WTC11 (cell line): ENCODE measurements around the gene PHF13. TPM values are rescaled to one million over a fixed set of nuclear protein-coding genes. Genes with fewer than 3 reads are reported as not detected.

Experiments used
- ATAC-seq: fragments of 200-7000 bp; cut with Tn5 transposase; 2 replicates; pipeline ENCODE4 v1.10.0; 2021; ENCODE audit warnings: mild to moderate bottlenecking, moderate library complexity
- CTCF ChIA-PET: fragments of 300-600 bp; sonication (Branson Sonifier 250); formaldehyde crosslinking; loops from one replicate; lab custom pipeline; 2021; ENCODE audit warnings: antibody characterized with exemption; lab: Charles Lee
- POLR2A ChIA-PET: fragments of 350-600 bp; sonication (Branson Sonifier 250); formaldehyde crosslinking; loops from one replicate; lab custom pipeline; 2021; ENCODE audit warnings: antibody characterized with exemption; lab: Charles Lee
- DNase-seq: peaks from one replicate; pipeline ENCODE4 v3.0.0; 2021; ENCODE audit warnings: low spot score
- H3K27ac Mint-ChIP-seq: 2 replicates; pipeline ENCODE4 v1.8.0; 2021; ENCODE audit warnings: mixed read lengths
- H3K27me3 Mint-ChIP-seq: 2 replicates; pipeline ENCODE4 v1.8.0; 2021; ENCODE audit warnings: low read depth, mild to moderate bottlenecking, moderate library complexity, mixed read lengths
- H3K36me3 Mint-ChIP-seq: 2 replicates; pipeline ENCODE4 v1.8.0; 2021; ENCODE audit warnings: mixed read lengths
- H3K4me1 Mint-ChIP-seq: 2 replicates; pipeline ENCODE4 v1.8.0; 2022; ENCODE audit warnings: mixed read lengths
- H3K4me3 Mint-ChIP-seq: 2 replicates; pipeline ENCODE4 v1.8.0; 2021; ENCODE audit warnings: mild to moderate bottlenecking, moderate library complexity, mixed read lengths
- H3K9me3 Mint-ChIP-seq: 2 replicates; pipeline ENCODE4 v1.8.0; 2021; ENCODE audit warnings: mixed read lengths
- CDX4 ChIP-seq: fragments of 250-450 bp; sonication (Bioruptor Pico); IDR thresholded peaks from 2 replicates; pipeline ENCODE4 v1.9.0; 2021; ENCODE audit warnings: moderate library complexity, mild to moderate bottlenecking, inconsistent platforms, borderline replicate concordance
- EMX1 ChIP-seq: fragments of 250-450 bp; sonication (Bioruptor Pico); IDR thresholded peaks from 2 replicates; pipeline ENCODE4 v1.8.0; 2021; ENCODE audit warnings: mild to moderate bottlenecking
- FOXP4 ChIP-seq: sonication (generic); formaldehyde crosslinking; IDR thresholded peaks from 2 replicates; pipeline ENCODE4 v1.8.0; 2022; ENCODE audit warnings: mild to moderate bottlenecking, missing genetic modification reagents
- HMGA2 ChIP-seq: fragments of 250-450 bp; sonication (Bioruptor Pico); IDR thresholded peaks from 2 replicates; pipeline ENCODE4 v1.4.0; 2021; ENCODE audit warnings: mild to moderate bottlenecking, moderate library complexity
- IRF1 ChIP-seq: sonication (generic); formaldehyde crosslinking; IDR thresholded peaks from 2 replicates; pipeline ENCODE4 v1.8.0; 2023; ENCODE audit warnings: missing genetic modification reagents
- MYBL2 ChIP-seq: sonication (generic); formaldehyde crosslinking; IDR thresholded peaks from 2 replicates; pipeline ENCODE4 v1.8.1; 2023; ENCODE audit warnings: mild to moderate bottlenecking, moderate library complexity, missing genetic modification reagents
- NR2C2 ChIP-seq: sonication (generic); formaldehyde crosslinking; IDR thresholded peaks from 2 replicates; pipeline ENCODE4 v1.8.0; 2022; ENCODE audit warnings: mild to moderate bottlenecking, missing genetic modification reagents
- PRDM15 ChIP-seq: sonication (generic); formaldehyde crosslinking; IDR thresholded peaks from 2 replicates; pipeline ENCODE4 v1.8.0; 2022; ENCODE audit warnings: missing genetic modification reagents
- PREB ChIP-seq: sonication (generic); formaldehyde crosslinking; IDR thresholded peaks from 2 replicates; pipeline ENCODE4 v1.8.1; 2022; ENCODE audit warnings: mild to moderate bottlenecking, missing genetic modification reagents, moderate library complexity, borderline replicate concordance
- RORB ChIP-seq: fragments of 250-450 bp; sonication (Bioruptor Pico); IDR thresholded peaks from 2 replicates; pipeline ENCODE4 v1.9.0; 2021; ENCODE audit warnings: mild to moderate bottlenecking
- SMAD3 ChIP-seq: sonication (generic); formaldehyde crosslinking; IDR thresholded peaks from 2 replicates; pipeline ENCODE4 v1.8.0; 2022; ENCODE audit warnings: missing genetic modification reagents, mild to moderate bottlenecking, borderline replicate concordance
- TCF7 ChIP-seq: sonication (generic); formaldehyde crosslinking; IDR thresholded peaks from 2 replicates; pipeline ENCODE4 v1.8.0; 2022; ENCODE audit warnings: mild to moderate bottlenecking, low read depth, missing genetic modification reagents, moderate library complexity
- TEAD4 ChIP-seq: sonication (generic); formaldehyde crosslinking; IDR thresholded peaks from 2 replicates; pipeline ENCODE4 v1.8.0; 2022; ENCODE audit warnings: mild to moderate bottlenecking, missing genetic modification reagents
- TP53 ChIP-seq: sonication (generic); formaldehyde crosslinking; IDR thresholded peaks from 2 replicates; pipeline ENCODE4 v1.8.1; 2023; ENCODE audit warnings: mild to moderate bottlenecking, missing genetic modification reagents
- ZBTB43 ChIP-seq: sonication (generic); formaldehyde crosslinking; IDR thresholded peaks from 2 replicates; pipeline ENCODE4 v1.8.1; 2023; ENCODE audit warnings: mild to moderate bottlenecking, missing genetic modification reagents
- ZNF121 ChIP-seq: sonication (generic); formaldehyde crosslinking; IDR thresholded peaks from 2 replicates; pipeline ENCODE4 v1.8.0; 2023; ENCODE audit warnings: missing genetic modification reagents
- ZNF317 ChIP-seq: sonication (generic); formaldehyde crosslinking; IDR thresholded peaks from 2 replicates; pipeline ENCODE4 v1.8.1; 2023; ENCODE audit warnings: low read depth, mild to moderate bottlenecking, moderate library complexity, missing genetic modification reagents, borderline replicate concordance
- ZNF671 ChIP-seq: fragments of 250-450 bp; sonication (Bioruptor Pico); IDR thresholded peaks from 2 replicates; pipeline ENCODE4 v1.8.0; 2021; ENCODE audit warnings: mild to moderate bottlenecking
- total RNA-seq: library from RNA; stranded (reverse); gene quantifications from 3 replicates; pipeline ENCODE4 v1.2.3, GENCODE V29; 2021

Gene PHF13
- total RNA-seq, 1 experiment from 2014 or later: 39.6 TPM

- no peaks in the 10 kb centered on the region for H3K9me3 Mint-ChIP-seq
- ChIA-PET POLR2A (no interaction called here), CTCF (no interaction called here)
- H3K4me1 Mint-ChIP-seq: no peaks in the 10 kb centered on the region
- peaks cover 29% of the 10 kb centered on the region for H3K36me3 Mint-ChIP-seq
- DNase-seq: no peak
- TF ChIP-seq CDX4 (no peak), ZNF121 (CRISPR knock-in tag) (no peak), TEAD4 (CRISPR knock-in tag) (no peak), MYBL2 (CRISPR knock-in tag) (no peak), FOXP4 (no peak)
- no peak for ATAC-seq
- H3K27ac Mint-ChIP-seq: no peak overlapping the region
- H3K27me3 Mint-ChIP-seq: no peaks in the 10 kb centered on the region
- H3K4me3 Mint-ChIP-seq: no peak overlapping the region
These were observed 19.7 kb upstream of the PHF13 start for GRCh38 chr1:6593810-6594209.

GRCh38 chr1:6594977-6595740 lies 18.4 kb upstream of the PHF13 start:
- peaks cover 26% of the 10 kb centered on the region for H3K36me3 Mint-ChIP-seq
- H3K9me3 Mint-ChIP-seq: no peaks in the 10 kb centered on the region
- no peak overlapping the region for H3K27ac Mint-ChIP-seq
- ATAC-seq (no peak), DNase-seq (no peak)
- peaks cover 2% of the 10 kb centered on the region for H3K4me1 Mint-ChIP-seq
- no peak overlapping the region for H3K4me3 Mint-ChIP-seq
- no peaks in the 10 kb centered on the region for H3K27me3 Mint-ChIP-seq
- CTCF ChIA-PET: no interaction called here
- TF ChIP-seq TP53 (no peak), EMX1 (CRISPR knock-in tag) (no peak), NR2C2 (no peak), PRDM15 (CRISPR knock-in tag) (no peak)
- POLR2A ChIA-PET: interaction anchor here (0.6 to 1.0 kb wide), 2 partner anchors 11 to 15 kb away, joined by 3 read pairs; no protein-coding TSS in a partner anchor

GRCh38 chr1:6596351-6596750 lies 17.2 kb upstream of the PHF13 start:
- Mint-ChIP-seq H3K9me3 (no peaks in the 10 kb centered on the region), H3K27ac (no peak overlapping the region), H3K27me3 (no peaks in the 10 kb centered on the region), H3K4me1 (peaks cover 12% of the 10 kb centered on the region), H3K36me3 (peaks cover 26% of the 10 kb centered on the region), H3K4me3 (no peak overlapping the region)
- POLR2A ChIA-PET: no interaction called here
- CTCF ChIA-PET: no interaction called here
- DNase-seq (no peak), ATAC-seq (no peak)
- TF ChIP-seq ZNF317 (CRISPR knock-in tag) (no peak), SMAD3 (CRISPR knock-in tag) (no peak), PRDM15 (CRISPR knock-in tag) (no peak), HMGA2 (CRISPR knock-in tag) (no peak), ZNF671 (CRISPR knock-in tag) (no peak), RORB (CRISPR knock-in tag) (no peak), TCF7 (CRISPR knock-in tag) (no peak), PREB (CRISPR knock-in tag) (no peak), IRF1 (CRISPR knock-in tag) (no peak), ZBTB43 (CRISPR knock-in tag) (no peak)
